ENCODE results near the gene EYA3. TPM values are rescaled to one million over a fixed set of nuclear protein-coding genes. Genes with fewer than 3 reads are reported as not detected.
"Not testable (repeated sequence)": the region's sequence is repeated elsewhere in the genome, so short reads cannot be mapped to it uniquely, and the experiment has no call there.

EYA3 gene
- total RNA-seq, 1 donor from 2014 or later: 9.4 TPM

- DNase-seq (ENCODE audit: low spot score in 2 of 2): no peak
- no peak for FAIRE-seq
Observed at GRCh38 chr1:28035420-28035819, 53.0 kb downstream of the EYA3 start.

DNA sequence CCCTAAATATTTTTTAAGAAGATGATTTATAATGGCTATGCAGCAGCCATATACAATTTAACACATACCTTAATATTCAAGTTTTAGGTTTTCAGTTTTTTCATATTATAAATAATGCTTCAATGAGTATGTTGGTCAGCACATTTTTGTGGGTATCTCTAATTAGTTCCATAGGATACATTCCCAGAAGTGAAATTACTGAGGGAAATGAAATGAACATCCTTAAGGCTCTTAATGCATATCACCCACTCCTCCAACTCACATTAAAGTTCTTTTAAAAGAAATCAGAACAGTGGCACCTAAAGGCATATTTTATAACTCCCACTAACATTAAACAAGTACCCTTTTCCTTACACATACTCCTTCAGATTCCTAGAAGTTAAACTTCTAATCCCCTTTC lies 56.1 kb downstream of the EYA3 start:
- FAIRE-seq (no peak), DNase-seq (ENCODE audit: low spot score in 2 of 2) (no peak)

DNA sequence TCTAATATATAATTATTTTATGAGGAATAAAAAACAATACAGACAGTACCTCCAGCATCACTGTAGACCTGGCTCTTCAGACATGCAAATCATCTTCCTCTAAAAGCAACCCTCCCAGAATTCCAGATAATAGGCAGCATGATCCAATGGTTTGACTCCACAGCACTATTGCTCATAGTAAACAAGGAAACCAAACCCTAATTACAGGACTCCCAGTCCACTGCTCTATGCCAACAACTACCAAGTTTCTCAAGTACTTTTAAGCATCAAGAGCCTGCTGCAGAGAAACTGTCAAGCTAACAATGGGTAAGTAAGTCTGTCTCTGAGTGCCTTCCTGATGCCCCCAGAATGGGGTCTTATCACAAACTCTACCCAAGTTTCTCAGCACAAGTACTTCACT lies 57.2 kb downstream of the EYA3 start:
- no peak for FAIRE-seq
- no peak for DNase-seq (ENCODE audit: low spot score in 2 of 2)

DNA sequence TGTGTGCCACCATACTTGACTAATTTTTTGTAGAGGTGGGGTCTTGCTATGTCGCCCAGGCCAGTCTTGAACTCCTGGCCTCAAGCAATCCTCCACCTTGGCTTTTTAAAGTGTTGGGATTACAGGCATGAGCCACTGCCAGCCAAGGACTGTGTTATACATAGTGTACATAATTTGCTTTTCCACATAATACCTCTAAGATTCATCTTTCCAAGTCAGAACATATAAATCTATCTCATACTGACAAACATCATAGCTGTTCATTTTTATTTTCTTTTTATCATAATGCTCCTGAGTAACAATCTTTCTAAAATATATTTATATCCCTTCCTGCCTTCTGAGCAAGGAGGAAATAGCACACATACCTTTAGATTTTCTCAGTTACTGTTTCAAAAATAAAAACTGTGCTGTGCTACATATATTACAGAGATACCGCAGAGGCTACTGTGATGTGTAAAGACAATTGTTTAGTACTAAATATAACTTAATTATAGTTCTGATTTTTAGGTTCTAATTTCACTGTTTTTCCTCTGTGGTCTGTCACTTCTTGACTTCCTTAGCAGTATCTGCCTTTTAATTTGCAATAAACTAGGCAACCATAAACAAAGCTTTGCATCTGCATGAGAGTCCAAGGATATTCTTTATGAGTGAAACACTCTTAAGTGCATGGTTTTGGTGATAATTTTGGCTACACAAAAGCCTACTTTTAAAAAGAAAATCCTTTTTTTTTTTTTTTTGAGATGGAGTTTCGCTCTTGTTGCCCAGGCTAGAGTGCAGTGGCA lies 59.3 kb downstream of the EYA3 start:
- FAIRE-seq (no peak), DNase-seq (ENCODE audit: low spot score in 2 of 2) (no peak)

DNA sequence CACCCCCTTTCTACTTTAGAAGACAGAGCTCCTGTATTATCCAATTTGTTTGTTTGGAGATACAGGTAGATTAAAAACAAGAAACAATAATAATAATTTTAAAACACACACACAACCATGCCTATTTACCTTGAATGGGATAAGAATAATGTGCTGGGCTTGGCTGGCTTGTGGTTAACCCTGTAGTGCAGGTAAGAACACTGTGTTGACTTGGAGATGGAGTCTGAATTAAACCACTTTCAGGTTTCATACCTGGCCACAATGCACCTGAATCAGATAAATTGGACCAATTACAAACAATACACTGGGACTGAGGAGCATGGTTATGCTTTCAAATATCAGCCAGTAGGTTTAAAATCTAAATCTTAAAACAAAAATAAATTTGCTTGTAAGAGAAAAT lies 60.8 kb downstream of the EYA3 start:
- DNase-seq (ENCODE audit: low spot score in 2 of 2): no peak

DNA sequence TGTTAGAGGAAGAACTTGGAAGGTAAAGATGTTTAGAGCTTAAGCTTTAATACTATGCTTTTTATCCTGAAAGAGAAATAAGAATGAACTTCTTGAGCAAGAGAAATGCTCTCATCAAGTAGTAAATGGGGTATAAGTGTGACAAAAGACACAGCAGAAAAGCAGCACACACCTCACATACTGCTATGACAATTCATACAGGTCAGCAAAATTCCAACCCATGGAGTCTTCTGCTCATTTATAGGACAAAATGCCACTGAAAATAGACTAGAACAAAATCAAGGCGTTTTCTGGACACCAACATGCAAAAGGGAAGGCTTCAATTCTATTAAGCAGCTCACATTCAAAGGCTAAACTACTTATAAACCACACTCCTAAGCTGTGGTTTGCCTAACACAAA lies 61.2 kb downstream of the EYA3 start:
- FAIRE-seq (no peak), DNase-seq (ENCODE audit: low spot score in 2 of 2) (no peak)

More for the DNA sequence above, 60.8 kb downstream of the EYA3 start:
- no peak for FAIRE-seq

GRCh38 chr1:28026329-28026728 lies 62.1 kb downstream of the EYA3 start:
- DNase-seq (ENCODE audit: low spot score in 2 of 2) (no peak), FAIRE-seq (no peak)

GRCh38 chr1:28021064-28021463 lies 67.3 kb downstream of the EYA3 start:
- FAIRE-seq: no peak
- DNase-seq (ENCODE audit: low spot score in 2 of 2): no peak

DNA sequence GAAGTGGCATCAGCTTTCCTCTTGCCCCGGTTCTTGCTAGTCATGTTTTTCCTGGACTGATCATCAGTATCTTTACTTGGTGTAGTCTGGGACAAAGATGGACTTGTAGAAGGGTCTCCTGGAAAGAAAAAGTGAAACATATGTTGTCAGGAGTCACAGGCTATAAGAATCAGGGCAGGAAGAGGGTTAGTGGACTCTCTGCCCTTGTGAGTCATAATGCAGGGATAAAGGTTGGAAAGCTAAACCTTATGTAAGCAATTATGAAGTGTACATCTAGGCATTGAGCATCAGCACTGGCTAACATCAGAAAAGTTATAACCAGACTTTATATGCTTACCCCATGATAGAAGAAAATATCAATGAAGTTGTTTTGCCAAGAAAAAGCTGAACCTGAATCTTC lies 77.4 kb downstream of the EYA3 start:
- no peak for FAIRE-seq
- no peak for DNase-seq (ENCODE audit: low spot score in 2 of 2)

DNA sequence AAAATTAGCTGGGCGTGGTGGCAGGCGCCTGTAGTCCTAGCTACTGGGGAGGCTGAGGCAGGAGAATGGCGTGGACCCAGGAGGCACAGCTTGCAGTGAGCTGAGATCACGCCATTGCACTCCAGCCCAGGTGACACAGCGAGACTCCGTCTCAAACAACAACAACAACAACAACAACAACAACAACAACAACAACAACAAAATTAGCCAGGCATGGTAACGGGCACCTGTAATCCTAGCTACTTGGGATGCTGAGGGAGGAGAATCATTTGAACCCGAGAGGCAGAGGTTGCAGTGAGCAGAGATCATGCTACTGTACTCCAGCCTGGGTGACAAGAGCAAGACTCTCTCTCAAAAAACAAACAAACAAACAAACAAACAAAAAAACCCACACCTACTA lies 85.3 kb downstream of the EYA3 start:
- not testable (repeated sequence) for FAIRE-seq; DNase-seq (ENCODE audit: low spot score in 2 of 2)

DNA sequence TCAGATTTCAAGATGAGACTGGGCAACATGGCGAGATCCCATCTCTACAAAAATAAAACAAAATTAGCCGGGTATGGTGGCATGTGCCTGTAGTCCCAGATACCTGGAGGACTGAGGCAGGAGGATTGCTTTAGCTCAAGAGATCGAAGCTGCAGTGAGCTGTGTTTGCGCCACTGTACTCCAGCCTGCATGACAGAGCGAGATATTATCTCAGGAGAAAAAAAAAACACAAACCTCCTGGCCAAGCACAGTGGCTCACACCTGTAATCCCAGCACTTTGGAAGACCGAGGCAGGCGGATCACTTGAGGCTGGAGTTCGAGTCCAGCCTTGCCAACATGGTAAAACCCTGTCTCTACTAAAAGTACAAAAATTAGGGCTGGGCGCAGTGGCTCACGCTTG lies 85.8 kb downstream of the EYA3 start:
- FAIRE-seq: no peak
- no peak for DNase-seq (ENCODE audit: low spot score in 2 of 2)

DNA sequence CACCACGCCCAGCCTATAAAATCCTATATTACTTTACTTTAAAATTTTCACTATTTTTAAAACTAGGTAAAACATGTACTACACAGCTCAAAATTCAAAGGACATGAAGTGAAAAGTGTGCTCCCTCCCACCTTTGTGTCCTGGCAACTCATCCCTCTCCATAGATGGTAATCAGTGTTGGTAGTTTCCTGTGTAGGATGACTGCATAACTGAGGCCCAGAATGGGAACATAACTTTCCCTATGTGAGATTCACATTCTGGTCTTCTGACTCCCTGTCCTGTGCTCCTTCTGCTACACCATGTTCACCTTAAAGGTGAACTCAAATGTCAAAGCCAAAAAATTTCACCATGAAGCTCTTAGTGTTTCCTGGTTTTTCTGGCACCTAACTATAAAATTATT lies 89.4 kb downstream of the EYA3 start:
- no peak for FAIRE-seq
- DNase-seq (ENCODE audit: low spot score in 2 of 2): no peak

GRCh38 chr1:27994526-27994925 lies 93.9 kb downstream of the EYA3 start:
- FAIRE-seq; DNase-seq (ENCODE audit: low spot score in 2 of 2): not testable (repeated sequence)

- DNase-seq (ENCODE audit: low spot score in 2 of 2): no peak
- no peak for FAIRE-seq
Observed at GRCh38 chr1:27994060-27994459, 94.3 kb downstream of the EYA3 start.

DNA sequence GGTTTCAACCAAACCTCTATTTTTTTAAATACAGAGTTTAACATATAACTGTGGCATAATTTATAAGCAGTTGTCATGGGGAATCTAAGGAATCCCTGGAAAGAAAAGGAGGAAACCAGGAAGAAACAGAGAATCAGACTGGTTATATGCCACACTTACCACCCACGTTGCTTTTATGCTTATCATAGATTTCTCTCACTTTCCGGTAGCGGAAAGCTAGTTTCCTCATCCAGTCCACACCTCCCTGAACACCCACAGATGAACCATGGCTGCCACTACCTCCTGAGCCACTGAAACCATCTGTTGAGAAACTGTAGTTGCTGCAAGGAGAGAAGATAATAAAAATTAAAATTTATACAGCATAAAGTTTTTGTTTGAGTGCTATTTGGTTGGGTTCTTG lies 95.2 kb downstream of the EYA3 start:
- FAIRE-seq (no peak), DNase-seq (ENCODE audit: low spot score in 2 of 2) (no peak)

DNA sequence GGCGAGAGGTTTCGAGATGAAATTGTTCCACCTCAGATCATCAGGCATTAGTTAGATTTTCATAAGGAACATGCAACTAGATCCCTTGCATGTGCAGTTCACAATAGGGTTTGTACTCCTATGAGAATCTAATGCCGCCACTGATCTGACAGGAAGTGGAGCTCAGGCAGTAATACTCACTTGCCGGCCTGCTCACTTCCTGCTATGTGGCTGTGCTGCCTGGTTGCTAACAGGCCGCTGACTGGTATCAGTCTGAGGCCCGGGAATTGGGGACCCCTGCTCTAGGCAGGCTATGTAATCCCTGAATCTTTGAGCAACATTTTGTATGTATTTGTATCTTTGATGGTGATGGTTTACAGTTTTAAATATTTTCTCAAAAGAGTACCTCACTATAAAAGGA lies 96.1 kb downstream of the EYA3 start:
- FAIRE-seq (no peak), DNase-seq (ENCODE audit: low spot score in 2 of 2) (no peak)

- FAIRE-seq (no peak), DNase-seq (ENCODE audit: low spot score in 2 of 2) (no peak)
Observed at GRCh38 chr1:27990920-27991537, 97.4 kb downstream of the EYA3 start.

DNA sequence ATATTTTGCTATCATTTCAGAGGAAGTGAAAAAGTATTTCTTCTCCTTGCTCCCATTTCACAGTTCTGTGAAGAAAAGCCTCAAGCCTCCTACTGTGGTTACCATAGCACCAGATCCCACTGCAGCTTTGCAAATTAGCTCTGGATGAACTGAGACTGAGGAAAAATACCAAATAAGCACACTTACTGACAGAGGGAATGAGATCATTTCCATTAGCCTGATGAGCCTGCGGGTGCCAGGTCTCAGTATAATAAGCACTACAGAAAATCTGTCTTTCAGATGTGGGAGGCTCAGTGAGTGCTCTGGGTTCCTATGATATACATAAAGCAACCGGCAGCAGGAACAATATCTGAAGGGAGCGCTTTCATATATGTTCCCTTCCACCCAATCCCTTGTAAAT lies 107.3 kb downstream of the EYA3 start:
- no peak for FAIRE-seq
- DNase-seq (ENCODE audit: low spot score in 2 of 2): no peak

- DNase-seq (ENCODE audit: low spot score in 2 of 2): no peak
- FAIRE-seq: no peak
Observed at GRCh38 chr1:27980216-27980845, 108.1 kb downstream of the EYA3 start.

- FAIRE-seq: no peak
- DNase-seq (ENCODE audit: low spot score in 2 of 2): no peak
Observed at GRCh38 chr1:27979859-27980201, 108.6 kb downstream of the EYA3 start.

DNA sequence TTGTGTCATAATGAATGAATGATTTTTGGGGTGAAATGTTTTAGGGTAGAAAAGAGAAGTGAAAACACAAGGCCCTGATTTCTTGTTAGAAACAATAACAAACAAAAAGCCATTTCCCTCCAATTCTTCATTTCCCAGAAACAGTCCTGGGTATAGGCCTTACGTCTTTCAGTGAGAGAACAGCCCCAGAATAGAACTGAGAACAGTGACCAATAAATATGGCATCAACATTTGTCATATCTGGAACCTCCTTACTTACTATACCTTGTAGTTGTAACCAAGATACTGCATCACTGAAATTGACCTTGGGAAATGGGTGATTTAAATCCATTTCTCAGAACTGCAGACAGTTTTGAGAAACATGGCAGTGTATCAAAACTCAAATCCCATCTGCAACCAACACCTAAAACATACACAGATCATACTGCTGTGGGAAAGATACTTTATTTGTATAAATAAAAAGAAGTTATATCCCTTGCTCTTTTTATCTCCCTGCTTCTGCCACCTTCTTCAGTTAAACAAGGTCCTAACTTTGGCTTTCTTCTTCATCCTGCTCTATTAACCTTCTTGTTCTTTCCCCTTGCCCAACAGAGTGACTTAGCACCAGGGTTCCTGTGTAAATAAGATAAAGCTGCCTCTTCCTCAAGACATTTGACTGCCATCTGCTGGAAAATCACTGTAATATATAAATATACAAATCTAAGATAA lies 109.1 kb downstream of the EYA3 start:
- no peak for FAIRE-seq
- no peak for DNase-seq (ENCODE audit: low spot score in 2 of 2)
